Progenitor cell of endocrine pancreas (in vitro differentiated cells): ENCODE results near the gene HDGFL3. TPM values are rescaled to one million over a fixed set of nuclear protein-coding genes. Genes with fewer than 3 reads are reported as not detected.
A peak's percentile ranks its signal among the peaks of the same experiment; 100 is the strongest.

ENCODE experiments used
- DNase-seq: peaks from one replicate; pipeline ENCODE4 v3.0.0; 2021; ENCODE audit warnings: low spot score; ENCODE audit not compliant: unreplicated experiment
- H3K27ac Mint-ChIP-seq: 2 replicates; pipeline ENCODE4 v1.8.0; 2021; ENCODE audit warnings: mild to moderate bottlenecking, moderate library complexity, mixed read lengths
- H3K27me3 Mint-ChIP-seq: 2 replicates; pipeline ENCODE4 v1.8.0; 2021; ENCODE audit warnings: mixed read lengths
- H3K36me3 Mint-ChIP-seq: 2 replicates; pipeline ENCODE4 v1.8.0; 2022; ENCODE audit warnings: mixed read lengths; ENCODE audit not compliant: insufficient read depth
- H3K4me1 Mint-ChIP-seq: 2 replicates; pipeline ENCODE4 v1.8.0; 2021; ENCODE audit warnings: low read depth, mixed read lengths
- H3K4me3 Mint-ChIP-seq: 2 replicates; pipeline ENCODE4 v1.8.0; 2021; ENCODE audit warnings: low read depth, mild to moderate bottlenecking, moderate library complexity, mixed read lengths
- H3K9me3 Mint-ChIP-seq: 2 replicates; pipeline ENCODE4 v1.8.0; 2021; ENCODE audit warnings: low read depth, mixed read lengths
- total RNA-seq: library from RNA; stranded (reverse); gene quantifications from 2 replicates; pipeline ENCODE4 v1.2.1, GENCODE V29; 2021
- TF ChIP-seq, protein P1 (sequence below): fragments of 200-600 bp; sonication (generic); IDR thresholded peaks from one replicate; pipeline ENCODE4 v1.5.0; 2021; ENCODE audit warnings: antibody characterized with exemption, mild to moderate bottlenecking; ENCODE audit not compliant: unreplicated experiment

Gene HDGFL3
- total RNA-seq, 1 donor from 2014 or later = 121 TPM

DNA sequence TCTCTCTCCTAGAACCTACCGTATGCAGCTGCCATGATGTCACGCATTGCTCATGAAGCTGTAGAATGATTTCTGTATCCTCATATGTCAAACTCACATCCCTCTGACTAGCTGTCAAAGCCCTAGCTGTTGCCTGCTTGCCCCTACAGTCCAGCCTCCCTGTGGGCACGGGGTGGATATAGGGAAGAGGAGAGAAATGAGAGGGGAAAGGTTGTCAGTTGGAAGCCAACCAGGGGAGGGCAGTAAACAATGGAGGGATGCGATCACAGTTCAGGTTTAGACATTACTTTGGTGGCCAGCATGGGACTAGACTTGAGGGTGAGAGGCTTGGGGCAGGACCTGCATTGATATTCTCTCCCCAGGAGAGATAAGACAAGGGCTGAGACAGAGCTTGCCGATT is 1.7 kb upstream of the HDGFL3 start:
- no peak overlapping the region for H3K4me3 Mint-ChIP-seq

GRCh38 chr15:83208367-83208661 is 691 bp upstream of the HDGFL3 start:
- Mint-ChIP-seq H3K36me3 (no peaks in the 10 kb centered on the region), H3K27ac (no peak overlapping the region), H3K4me1 (peaks cover 23% of the 10 kb centered on the region), H3K4me3 (no peak overlapping the region), H3K27me3 (no peaks in the 10 kb centered on the region), H3K9me3 (no peaks in the 10 kb centered on the region)
- TF ChIP-seq, protein P1, sequence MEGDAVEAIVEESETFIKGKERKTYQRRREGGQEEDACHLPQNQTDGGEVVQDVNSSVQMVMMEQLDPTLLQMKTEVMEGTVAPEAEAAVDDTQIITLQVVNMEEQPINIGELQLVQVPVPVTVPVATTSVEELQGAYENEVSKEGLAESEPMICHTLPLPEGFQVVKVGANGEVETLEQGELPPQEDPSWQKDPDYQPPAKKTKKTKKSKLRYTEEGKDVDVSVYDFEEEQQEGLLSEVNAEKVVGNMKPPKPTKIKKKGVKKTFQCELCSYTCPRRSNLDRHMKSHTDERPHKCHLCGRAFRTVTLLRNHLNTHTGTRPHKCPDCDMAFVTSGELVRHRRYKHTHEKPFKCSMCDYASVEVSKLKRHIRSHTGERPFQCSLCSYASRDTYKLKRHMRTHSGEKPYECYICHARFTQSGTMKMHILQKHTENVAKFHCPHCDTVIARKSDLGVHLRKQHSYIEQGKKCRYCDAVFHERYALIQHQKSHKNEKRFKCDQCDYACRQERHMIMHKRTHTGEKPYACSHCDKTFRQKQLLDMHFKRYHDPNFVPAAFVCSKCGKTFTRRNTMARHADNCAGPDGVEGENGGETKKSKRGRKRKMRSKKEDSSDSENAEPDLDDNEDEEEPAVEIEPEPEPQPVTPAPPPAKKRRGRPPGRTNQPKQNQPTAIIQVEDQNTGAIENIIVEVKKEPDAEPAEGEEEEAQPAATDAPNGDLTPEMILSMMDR = no peak
- no peak for DNase-seq

More for the DNA sequence above, 1.7 kb upstream of the HDGFL3 start:
- Mint-ChIP-seq H3K27ac (no peak overlapping the region), H3K4me1 (peaks cover 20% of the 10 kb centered on the region), H3K27me3 (no peaks in the 10 kb centered on the region), H3K9me3 (no peaks in the 10 kb centered on the region), H3K36me3 (peaks cover 2% of the 10 kb centered on the region)
- DNase-seq = no peak
- TF ChIP-seq, protein P1 = no peak

DNA sequence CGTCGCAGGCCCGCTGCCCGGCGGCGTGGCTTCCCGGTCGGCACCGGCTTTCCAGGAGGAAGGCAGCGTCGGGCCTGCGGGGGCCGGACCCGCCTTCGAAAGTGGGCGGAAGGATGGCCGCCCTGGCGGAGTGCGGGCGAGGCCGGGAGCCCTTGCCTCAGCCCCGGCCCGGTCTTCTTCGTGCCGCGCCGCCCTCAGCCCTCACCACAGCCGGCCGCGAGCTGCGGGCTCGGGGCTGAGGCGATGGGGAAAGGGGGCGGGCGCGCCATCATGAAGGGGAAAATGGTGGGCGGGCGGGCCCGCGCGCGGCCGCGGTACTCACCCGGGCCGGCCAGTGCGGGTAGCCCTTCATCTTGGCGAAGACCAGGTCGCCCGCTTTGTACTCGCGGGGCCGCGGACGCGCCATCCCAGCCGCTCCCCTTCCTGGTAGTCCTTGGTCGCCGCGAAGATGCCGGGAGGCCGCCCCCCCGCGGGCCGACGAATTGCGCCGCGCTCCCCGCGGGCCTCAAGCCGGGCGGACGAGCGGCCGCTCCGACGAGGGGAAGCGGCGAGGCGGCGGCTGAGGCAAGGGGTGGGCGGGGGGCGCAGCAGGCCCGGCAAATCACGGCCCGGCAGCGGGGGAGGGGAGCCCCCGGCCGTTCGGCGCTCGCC is 489 bp downstream of the HDGFL3 start:
- peaks cover 29% of the 10 kb centered on the region for H3K4me1 Mint-ChIP-seq
- TF ChIP-seq, protein P1 = no peak
- no peak overlapping the region for H3K27ac Mint-ChIP-seq
- peak overlapping the region; percentile 98 for H3K4me3 Mint-ChIP-seq
- no peaks in the 10 kb centered on the region for H3K36me3 Mint-ChIP-seq
- no peaks in the 10 kb centered on the region for H3K27me3 Mint-ChIP-seq
- peak; percentile 45 for DNase-seq
- no peaks in the 10 kb centered on the region for H3K9me3 Mint-ChIP-seq

DNA sequence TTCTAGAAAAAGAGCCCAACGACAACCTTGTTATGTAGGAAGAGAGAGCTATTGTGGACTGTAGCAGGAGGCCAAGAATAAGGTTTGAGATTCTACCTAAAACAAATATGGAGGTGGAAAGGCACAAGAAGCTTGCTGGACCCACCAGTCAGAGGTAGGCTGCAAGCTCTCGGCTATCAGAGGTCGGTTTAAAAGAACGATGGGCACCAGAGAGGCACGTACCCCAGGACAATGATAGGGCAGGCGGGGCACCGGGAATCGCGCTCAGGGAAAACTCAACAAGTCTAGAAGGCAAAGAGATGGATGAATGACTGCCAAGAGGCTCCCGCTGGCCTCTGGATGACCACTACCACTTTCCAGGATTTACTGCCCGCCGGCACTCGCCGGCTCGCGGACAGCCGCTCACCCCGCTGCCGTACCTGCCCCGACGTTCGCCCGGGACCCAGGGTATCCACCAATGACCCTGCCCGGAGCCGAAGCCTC is 1.1 kb downstream of the HDGFL3 start:
- H3K4me1 Mint-ChIP-seq = peaks cover 31% of the 10 kb centered on the region
- H3K27ac Mint-ChIP-seq = peak overlapping the region; percentile 99
- H3K27me3 Mint-ChIP-seq = no peaks in the 10 kb centered on the region
- DNase-seq = no peak
- H3K36me3 Mint-ChIP-seq = no peaks in the 10 kb centered on the region
- TF ChIP-seq, protein P1 = no peak
- H3K4me3 Mint-ChIP-seq = peak overlapping the region; percentile 98
- H3K9me3 Mint-ChIP-seq = no peaks in the 10 kb centered on the region

- no peaks in the 10 kb centered on the region for H3K27me3 Mint-ChIP-seq
- peak overlapping the region; percentile 99 for H3K27ac Mint-ChIP-seq
- DNase-seq = no peak
- H3K4me3 Mint-ChIP-seq = peak overlapping the region; percentile 98
- peaks cover 31% of the 10 kb centered on the region for H3K4me1 Mint-ChIP-seq
- TF ChIP-seq, protein P1 = no peak
- H3K36me3 Mint-ChIP-seq = no peaks in the 10 kb centered on the region
- H3K9me3 Mint-ChIP-seq = no peaks in the 10 kb centered on the region
These were observed 1.8 kb downstream of the HDGFL3 start for GRCh38 chr15:83205725-83206324.
